Esophagus muscularis mucosa (tissue), 4 donors: ENCODE measurements around the gene GLE1. TPM values are rescaled to one million over a fixed set of nuclear protein-coding genes. Genes with fewer than 3 reads are reported as not detected.

Experiments
- DNase-seq: peaks from one replicate; pipeline ENCODE4 v3.0.0-alpha.2; 2017; ENCODE audit errors: extremely low spot score
- H3K27ac ChIP-seq, 4 donors: fragments of 200-600 bp; sonication (generic); replicated peaks in 1 of 4; 1 replicate in 3 of 4; 2 replicates in 1 of 4; pipeline ENCODE4 v1.5.1; 2016 to 2019; ENCODE audit warnings: mild to moderate bottlenecking in 1 of 4
- H3K27me3 ChIP-seq, 4 donors: fragments of 200-600 bp; sonication (generic); one replicate each; pipeline versions ENCODE4 v1.5.1 to v1.6.0; 2016 to 2019
- H3K36me3 ChIP-seq, 4 donors: fragments of 200-600 bp; sonication (generic); one replicate each; pipeline ENCODE4 v1.5.1; 2016 to 2019
- H3K4me1 ChIP-seq, 4 donors: fragments of 200-600 bp; sonication (generic); one replicate each; pipeline ENCODE4 v1.5.1; 2016 to 2019
- H3K4me3 ChIP-seq, 4 donors: fragments of 200-600 bp; sonication (generic); 1 replicate in 2 of 4; 2 replicates in 2 of 4; pipeline ENCODE4 v1.5.1; 2016 to 2019; ENCODE audit warnings: mild to moderate bottlenecking in 4 of 4, moderate library complexity in 1 of 4
- H3K9me3 ChIP-seq, 4 donors: fragments of 200-600 bp; sonication (generic); 1 replicate in 3 of 4; 2 replicates in 1 of 4; pipeline ENCODE4 v1.5.1; 2016 to 2019
- EP300 ChIP-seq: sonication (generic); formaldehyde crosslinking; IDR thresholded peaks from one replicate; pipeline ENCODE4 v1.6.1; 2017; ENCODE audit warnings: antibody characterized with exemption
- POLR2A ChIP-seq: fragments of 450-650 bp; IDR thresholded peaks from one replicate; pipeline ENCODE4 v1.6.1; 2017; ENCODE audit warnings: antibody characterized with exemption, moderate library complexity, mild to moderate bottlenecking, low read depth
- POLR2AphosphoS5 ChIP-seq, 2 donors: sonication (generic); formaldehyde crosslinking; IDR thresholded peaks; one replicate each; pipeline ENCODE4 v1.6.1; 2017; ENCODE audit warnings: antibody characterized with exemption in 2 of 2
- WGBS: methylation state at CpG from one replicate; pipeline ENCODE4 v1.1.5; 2018; 5-methylcytosine and 5-hydroxymethylcytosine counted together
- intact Hi-C: fragments of 100-400 bp; cut with DNase I; formaldehyde crosslinking; loops from one replicate; pipeline ENCODE4 v1.15.1; 2023
- total RNA-seq, 4 donors: library from RNA; depleted of rRNA; stranded (reverse); fragments of >200 nt; gene quantifications; one replicate each; pipeline versions ENCODE4 v1.1.0 to v1.2.1, GENCODE V29; 2016
- TF ChIP-seq, protein P1 (sequence below), 3 experiments: fragments of 200-600 bp in 2 of 3; fragments of 450-650 bp in 1 of 3; sonication (generic) in 2 of 3; IDR thresholded peaks; one replicate each; pipeline ENCODE4 v1.5.1; 2017 to 2019; ENCODE audit warnings: antibody characterized with exemption in 3 of 3, mild to moderate bottlenecking in 2 of 3, moderate library complexity in 1 of 3

Gene GLE1
- total RNA-seq, 4 donors from 2014 or later: 18.3 to 27.8 (median 20.5) TPM

DNA sequence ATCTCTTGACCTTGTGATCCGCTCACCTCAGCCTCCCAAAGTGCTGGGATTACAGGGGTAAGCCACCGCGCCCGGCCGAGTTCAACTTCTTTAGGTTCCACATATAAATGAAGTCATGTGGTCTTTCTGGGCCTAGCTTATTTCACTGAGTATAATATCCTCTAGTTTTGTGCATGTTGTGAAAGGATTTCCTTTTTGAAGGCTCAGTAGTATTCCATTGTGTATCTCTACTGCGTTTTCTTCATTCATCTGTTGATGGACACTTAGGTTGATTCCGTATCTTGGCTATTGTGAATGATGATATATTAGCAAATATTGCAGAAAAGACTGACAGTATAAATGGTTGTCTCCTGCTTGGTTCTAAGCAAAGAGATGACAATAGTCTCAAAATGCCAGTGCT, 28.7 kb upstream of the GLE1 start:
- WGBS: 98% methylated on average over 7 of the region's 7 CpGs
- intact Hi-C loops: no loop called here

DNA sequence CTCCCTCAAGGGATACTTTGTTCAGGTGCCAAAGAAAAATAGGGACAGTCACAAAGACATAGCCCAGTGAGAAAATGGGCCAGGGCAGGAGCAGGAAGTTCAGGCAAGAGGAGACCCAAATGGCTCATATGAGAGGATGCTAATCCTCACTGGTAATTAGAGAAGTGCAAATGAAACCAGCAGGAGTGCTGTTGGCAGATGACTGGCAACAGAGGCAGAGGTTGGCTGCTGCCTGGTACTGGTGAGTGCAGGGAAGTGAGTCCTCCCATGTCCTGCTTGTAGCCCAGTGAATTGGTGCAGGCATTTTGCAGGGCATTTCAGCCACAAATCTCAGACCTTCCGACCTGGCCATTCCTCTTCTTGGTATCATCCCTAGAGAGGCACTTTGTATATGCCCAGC, 25.3 kb upstream of the GLE1 start:
- no peaks in the 10 kb centered on the region for H3K27me3 ChIP-seq
- intact Hi-C loops: no loop called here
- TF ChIP-seq, protein P1, sequence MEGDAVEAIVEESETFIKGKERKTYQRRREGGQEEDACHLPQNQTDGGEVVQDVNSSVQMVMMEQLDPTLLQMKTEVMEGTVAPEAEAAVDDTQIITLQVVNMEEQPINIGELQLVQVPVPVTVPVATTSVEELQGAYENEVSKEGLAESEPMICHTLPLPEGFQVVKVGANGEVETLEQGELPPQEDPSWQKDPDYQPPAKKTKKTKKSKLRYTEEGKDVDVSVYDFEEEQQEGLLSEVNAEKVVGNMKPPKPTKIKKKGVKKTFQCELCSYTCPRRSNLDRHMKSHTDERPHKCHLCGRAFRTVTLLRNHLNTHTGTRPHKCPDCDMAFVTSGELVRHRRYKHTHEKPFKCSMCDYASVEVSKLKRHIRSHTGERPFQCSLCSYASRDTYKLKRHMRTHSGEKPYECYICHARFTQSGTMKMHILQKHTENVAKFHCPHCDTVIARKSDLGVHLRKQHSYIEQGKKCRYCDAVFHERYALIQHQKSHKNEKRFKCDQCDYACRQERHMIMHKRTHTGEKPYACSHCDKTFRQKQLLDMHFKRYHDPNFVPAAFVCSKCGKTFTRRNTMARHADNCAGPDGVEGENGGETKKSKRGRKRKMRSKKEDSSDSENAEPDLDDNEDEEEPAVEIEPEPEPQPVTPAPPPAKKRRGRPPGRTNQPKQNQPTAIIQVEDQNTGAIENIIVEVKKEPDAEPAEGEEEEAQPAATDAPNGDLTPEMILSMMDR (IDR thresholded peaks at IDR 0.05): no peak
- TF ChIP-seq POLR2A (no peak), POLR2AphosphoS5 (IDR thresholded peaks at IDR 0.05) (no peak), EP300 (no peak)
- no peak overlapping the region for H3K27ac ChIP-seq
- no peak overlapping the region for H3K4me3 ChIP-seq
- 78% methylated on average over 1 of the region's 1 CpG for WGBS
- no peak for DNase-seq
- H3K36me3 ChIP-seq: peaks cover 38 to 100% (median 83%) of the 10 kb centered on the region in 4 donors
- H3K9me3 ChIP-seq: no peaks in the 10 kb centered on the region
- H3K4me1 ChIP-seq: no peaks in the 10 kb centered on the region

More for the DNA sequence above, 28.7 kb upstream of the GLE1 start:
- Histone ChIP-seq H3K27me3 (no peaks in the 10 kb centered on the region), H3K36me3 (peaks cover 29 to 93% (median 63%) of the 10 kb centered on the region in 4 donors), H3K9me3 (no peaks in the 10 kb centered on the region), H3K4me3 (no peak overlapping the region), H3K27ac (no peak overlapping the region), H3K4me1 (no peaks in the 10 kb centered on the region)
- no peak for TF ChIP-seq POLR2AphosphoS5 (IDR thresholded peaks at IDR 0.05)
- no peak for TF ChIP-seq POLR2A
- no peak for TF ChIP-seq EP300
- no peak for DNase-seq

DNA sequence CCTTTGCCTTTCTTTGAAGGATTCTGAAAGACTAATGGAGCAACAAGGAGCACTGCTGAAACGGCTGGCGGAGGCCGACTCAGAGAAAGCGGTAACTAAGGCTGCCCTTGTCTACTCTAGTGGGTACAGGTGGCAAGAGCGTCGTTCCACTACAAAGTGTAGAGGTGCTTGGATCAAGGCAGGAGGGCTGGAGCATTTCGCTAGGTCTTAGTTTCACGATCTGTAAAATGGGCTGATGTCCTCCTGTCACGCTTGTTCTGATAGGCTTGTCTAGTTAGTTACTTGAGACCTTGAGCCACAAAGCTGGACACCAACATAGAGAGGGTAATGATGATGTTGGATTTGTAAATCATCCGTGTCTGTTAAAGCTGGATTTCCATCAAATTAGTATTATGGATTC, 23.0 kb upstream of the GLE1 start:
- 97% methylated on average over 10 of the region's 10 CpGs for WGBS
- Histone ChIP-seq H3K36me3 (peaks cover 44 to 100% (median 89%) of the 10 kb centered on the region in 4 donors), H3K4me1 (no peaks in the 10 kb centered on the region), H3K27me3 (no peaks in the 10 kb centered on the region), H3K27ac (no peak overlapping the region), H3K4me3 (no peak overlapping the region), H3K9me3 (no peaks in the 10 kb centered on the region)
- no peak for TF ChIP-seq POLR2A
- no peak for TF ChIP-seq POLR2AphosphoS5 (IDR thresholded peaks at IDR 0.05)
- TF ChIP-seq, protein P1 (IDR thresholded peaks at IDR 0.05): no peak
- TF ChIP-seq EP300: no peak
- intact Hi-C loops: no loop called here
- DNase-seq: no peak

DNA sequence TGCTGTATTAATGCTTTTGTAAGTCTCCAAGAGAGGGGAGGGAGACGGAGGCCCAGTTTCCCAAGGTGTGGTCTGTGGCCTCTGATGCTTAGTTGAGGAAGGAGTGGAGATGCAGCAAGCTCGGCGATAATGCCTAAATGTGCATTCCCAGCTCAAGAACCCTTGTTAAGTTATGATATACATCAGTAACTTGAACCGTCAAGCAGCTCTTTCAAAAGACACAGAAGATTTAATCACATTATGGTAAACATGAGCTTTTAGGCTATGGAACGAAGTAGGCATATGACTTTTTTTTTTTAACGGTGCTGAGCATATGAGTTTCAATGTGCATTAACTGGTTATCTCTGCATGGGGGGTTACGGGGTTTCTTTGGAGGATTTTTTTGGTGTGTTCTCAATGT, 22.3 kb upstream of the GLE1 start:
- H3K9me3 ChIP-seq: no peaks in the 10 kb centered on the region
- TF ChIP-seq POLR2A (no peak), EP300 (no peak), POLR2AphosphoS5 (IDR thresholded peaks at IDR 0.05) (no peak)
- TF ChIP-seq, protein P1 (IDR thresholded peaks at IDR 0.05): no peak
- H3K27me3 ChIP-seq: no peaks in the 10 kb centered on the region
- intact Hi-C loops: no loop called here
- DNase-seq: no peak
- 97% methylated on average over 7 of the region's 7 CpGs for WGBS
- H3K4me1 ChIP-seq: no peaks in the 10 kb centered on the region
- peaks cover 44 to 100% (median 94%) of the 10 kb centered on the region in 4 donors for H3K36me3 ChIP-seq
- no peak overlapping the region for H3K4me3 ChIP-seq
- no peak overlapping the region for H3K27ac ChIP-seq

DNA sequence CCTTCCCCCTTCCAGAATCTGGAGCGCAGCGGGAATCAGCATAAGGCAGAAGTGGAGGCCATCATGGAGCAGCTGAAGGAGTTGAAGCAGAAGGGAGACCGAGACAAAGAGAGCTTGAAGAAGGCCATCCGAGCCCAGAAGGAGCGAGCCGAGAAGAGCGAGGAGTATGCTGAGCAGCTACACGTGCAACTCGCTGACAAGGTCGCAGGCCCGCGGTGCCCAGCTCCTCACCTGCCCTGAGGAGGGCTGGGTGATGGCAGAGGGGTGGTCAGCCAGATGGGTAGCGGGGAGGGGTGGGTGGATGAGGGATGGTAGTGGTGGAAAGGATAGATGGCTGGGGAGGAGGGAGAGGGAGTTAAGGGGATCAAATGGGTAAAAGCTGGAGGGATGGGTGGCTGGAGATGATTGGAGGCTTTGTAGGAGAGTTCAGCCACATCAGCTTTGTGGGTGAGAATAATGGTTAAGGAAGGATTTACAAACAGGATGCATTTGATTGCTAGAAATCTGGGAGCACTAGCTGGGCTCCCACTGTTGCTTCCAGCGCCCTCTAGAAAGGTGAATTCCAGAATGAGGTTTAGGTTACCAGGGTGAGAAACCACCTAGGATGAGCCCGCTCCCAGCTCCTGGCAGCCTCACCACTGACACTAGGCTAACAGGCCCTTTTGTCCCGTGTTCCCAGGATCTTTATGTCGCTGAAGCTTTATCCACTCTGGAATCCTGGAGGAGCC, 19.7 kb upstream of the GLE1 start:
- Histone ChIP-seq H3K9me3 (no peaks in the 10 kb centered on the region), H3K4me3 (no peak overlapping the region), H3K36me3 (peaks cover 36 to 100% (median 93%) of the 10 kb centered on the region in 4 donors), H3K4me1 (no peaks in the 10 kb centered on the region), H3K27me3 (no peaks in the 10 kb centered on the region), H3K27ac (no peak overlapping the region)
- WGBS: 96% methylated on average over 17 of the region's 17 CpGs
- DNase-seq: no peak
- intact Hi-C loops: no loop called here
- TF ChIP-seq EP300: no peak
- TF ChIP-seq, protein P1 (IDR thresholded peaks at IDR 0.05): no peak
- TF ChIP-seq POLR2AphosphoS5 (IDR thresholded peaks at IDR 0.05): no peak
- no peak for TF ChIP-seq POLR2A
